ENCODE measurements around the gene EYA2. TPM values are rescaled to one million over a fixed set of nuclear protein-coding genes. Genes with fewer than 3 reads are reported as not detected.

The EYA2 gene
- total RNA-seq, 4 donors from 2014 or later, result 0.47 to 4.1 (median 2.2) TPM

DNA sequence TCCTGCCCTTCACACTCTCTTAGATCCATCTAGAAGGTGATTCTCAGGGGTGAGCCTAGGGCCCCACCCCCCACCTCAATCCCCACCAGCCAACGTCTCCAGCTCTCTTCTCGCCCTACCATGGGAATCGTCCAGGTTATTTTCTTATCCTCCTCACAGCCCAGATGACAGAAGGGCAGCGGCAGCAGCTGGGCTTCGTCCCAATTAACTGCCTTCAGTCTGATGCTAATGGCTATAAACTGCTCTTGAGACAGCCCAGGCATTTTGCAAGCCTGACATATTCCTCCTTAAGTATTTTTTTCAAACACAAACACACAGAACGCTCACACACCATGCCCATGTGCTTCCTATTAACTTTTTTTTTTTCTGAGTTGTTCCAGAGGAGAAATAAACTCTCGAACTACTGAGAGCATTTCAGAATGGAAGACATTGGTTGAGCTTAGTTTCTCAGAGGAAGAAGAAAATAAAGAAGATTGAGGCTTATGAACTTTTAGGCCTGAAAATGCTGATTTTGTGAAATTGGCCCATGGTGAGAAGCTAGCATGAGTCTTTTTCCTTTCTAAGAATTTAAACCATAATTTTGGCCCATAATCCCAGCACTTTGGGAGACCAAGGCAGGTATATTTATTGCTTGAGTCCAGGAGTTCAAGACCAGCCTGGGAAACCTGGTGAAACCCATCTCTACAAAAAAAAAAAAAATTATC is 124.6 kb downstream of the EYA2 start:
- H3K9me3 ChIP-seq, result no peaks in the 10 kb centered on the region
- H3K27me3 ChIP-seq, result no peaks in the 10 kb centered on the region
- H3K36me3 ChIP-seq, result no peaks in the 10 kb centered on the region
- peaks cover 0 to 35% (median 0%) of the 10 kb centered on the region in 3 donors for H3K4me1 ChIP-seq
- ATAC-seq, result peak; percentile 87
- WGBS, 2 donors (ENCODE audit: low coverage in 1 of 2), result 3 to 7% methylated on average over 4 to 7 of the region's 7 CpGs
- no peak overlapping the region for H3K4me3 ChIP-seq
- TF ChIP-seq POLR2AphosphoS5 (IDR thresholded peaks at IDR 0.05), result peak; percentile 90
- TF ChIP-seq EP300 (IDR thresholded peaks at IDR 0.05), result no peak
- TF ChIP-seq, protein P1, sequence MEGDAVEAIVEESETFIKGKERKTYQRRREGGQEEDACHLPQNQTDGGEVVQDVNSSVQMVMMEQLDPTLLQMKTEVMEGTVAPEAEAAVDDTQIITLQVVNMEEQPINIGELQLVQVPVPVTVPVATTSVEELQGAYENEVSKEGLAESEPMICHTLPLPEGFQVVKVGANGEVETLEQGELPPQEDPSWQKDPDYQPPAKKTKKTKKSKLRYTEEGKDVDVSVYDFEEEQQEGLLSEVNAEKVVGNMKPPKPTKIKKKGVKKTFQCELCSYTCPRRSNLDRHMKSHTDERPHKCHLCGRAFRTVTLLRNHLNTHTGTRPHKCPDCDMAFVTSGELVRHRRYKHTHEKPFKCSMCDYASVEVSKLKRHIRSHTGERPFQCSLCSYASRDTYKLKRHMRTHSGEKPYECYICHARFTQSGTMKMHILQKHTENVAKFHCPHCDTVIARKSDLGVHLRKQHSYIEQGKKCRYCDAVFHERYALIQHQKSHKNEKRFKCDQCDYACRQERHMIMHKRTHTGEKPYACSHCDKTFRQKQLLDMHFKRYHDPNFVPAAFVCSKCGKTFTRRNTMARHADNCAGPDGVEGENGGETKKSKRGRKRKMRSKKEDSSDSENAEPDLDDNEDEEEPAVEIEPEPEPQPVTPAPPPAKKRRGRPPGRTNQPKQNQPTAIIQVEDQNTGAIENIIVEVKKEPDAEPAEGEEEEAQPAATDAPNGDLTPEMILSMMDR (IDR thresholded peaks at IDR 0.05), result no peak
- TF ChIP-seq POLR2A (IDR thresholded peaks at IDR 0.05), result no peak
- H3K27ac ChIP-seq, result peak overlapping the region in 1 of 4 donors; percentile 44

- H3K4me1 ChIP-seq, result peaks cover 0 to 44% (median 0%) of the 10 kb centered on the region in 3 donors
- H3K9me3 ChIP-seq, result no peaks in the 10 kb centered on the region
- no peaks in the 10 kb centered on the region for H3K27me3 ChIP-seq
- no peak overlapping the region for H3K27ac ChIP-seq
- no peak overlapping the region for H3K4me3 ChIP-seq
- 58 to 60% methylated on average over 1 to 2 of the region's 2 CpGs for WGBS, 2 donors (ENCODE audit: low coverage in 1 of 2)
- no peaks in the 10 kb centered on the region for H3K36me3 ChIP-seq
- TF ChIP-seq, protein P1 (IDR thresholded peaks at IDR 0.05), result no peak
- TF ChIP-seq POLR2A (IDR thresholded peaks at IDR 0.05) (no peak), EP300 (IDR thresholded peaks at IDR 0.05) (no peak), POLR2AphosphoS5 (IDR thresholded peaks at IDR 0.05) (no peak)
- ATAC-seq, result no peak
Observed at GRCh38 chr20:47020231-47020630, 125.6 kb downstream of the EYA2 start.

DNA sequence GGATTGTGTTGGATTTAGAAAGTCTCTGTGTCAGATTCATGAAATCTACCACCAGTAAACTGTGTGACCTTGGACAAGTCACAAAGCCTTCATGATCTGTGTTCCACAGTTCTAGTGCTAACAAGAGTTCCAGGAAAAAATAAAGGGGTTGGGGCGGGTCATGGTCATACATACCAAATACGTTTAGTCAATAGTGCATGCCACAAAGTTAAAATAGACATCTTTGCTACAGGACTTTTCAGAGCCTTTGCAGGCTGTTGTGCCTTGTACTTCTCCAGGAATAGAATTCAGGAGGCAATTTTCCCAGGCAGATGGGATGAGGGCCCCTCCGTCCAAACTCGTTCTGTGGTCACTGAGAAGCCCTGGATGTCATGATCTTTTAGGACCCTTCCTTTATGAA is 127.2 kb downstream of the EYA2 start:
- no peak for TF ChIP-seq POLR2AphosphoS5 (IDR thresholded peaks at IDR 0.05)
- TF ChIP-seq EP300 (IDR thresholded peaks at IDR 0.05), result no peak
- TF ChIP-seq POLR2A (IDR thresholded peaks at IDR 0.05), result no peak
- TF ChIP-seq, protein P1 (IDR thresholded peaks at IDR 0.05), result no peak
- WGBS, 2 donors (ENCODE audit: low coverage in 1 of 2), result 77 to 88% methylated on average over 4 of the region's 4 CpGs
- Histone ChIP-seq H3K36me3 (no peaks in the 10 kb centered on the region), H3K27me3 (no peaks in the 10 kb centered on the region), H3K9me3 (no peaks in the 10 kb centered on the region), H3K4me1 (peaks cover 0 to 46% (median 0%) of the 10 kb centered on the region in 3 donors), H3K27ac (no peak overlapping the region), H3K4me3 (no peak overlapping the region)
- no peak for ATAC-seq

- H3K27me3 ChIP-seq, result no peaks in the 10 kb centered on the region
- no peak overlapping the region for H3K4me3 ChIP-seq
- TF ChIP-seq POLR2AphosphoS5 (IDR thresholded peaks at IDR 0.05), result no peak
- no peak for TF ChIP-seq EP300 (IDR thresholded peaks at IDR 0.05)
- TF ChIP-seq POLR2A (IDR thresholded peaks at IDR 0.05), result no peak
- TF ChIP-seq, protein P1 (IDR thresholded peaks at IDR 0.05), result no peak
- 55 to 66% methylated on average over 3 of the region's 3 CpGs for WGBS, 2 donors (ENCODE audit: low coverage in 1 of 2)
- no peak overlapping the region for H3K27ac ChIP-seq
- peaks cover 0 to 14% (median 0%) of the 10 kb centered on the region in 3 donors for H3K9me3 ChIP-seq
- H3K36me3 ChIP-seq, result no peaks in the 10 kb centered on the region
- H3K4me1 ChIP-seq, result peaks cover 0 to 31% (median 0%) of the 10 kb centered on the region in 3 donors
- no peak for ATAC-seq
Observed at GRCh38 chr20:47024461-47024937, 129.9 kb downstream of the EYA2 start.

DNA sequence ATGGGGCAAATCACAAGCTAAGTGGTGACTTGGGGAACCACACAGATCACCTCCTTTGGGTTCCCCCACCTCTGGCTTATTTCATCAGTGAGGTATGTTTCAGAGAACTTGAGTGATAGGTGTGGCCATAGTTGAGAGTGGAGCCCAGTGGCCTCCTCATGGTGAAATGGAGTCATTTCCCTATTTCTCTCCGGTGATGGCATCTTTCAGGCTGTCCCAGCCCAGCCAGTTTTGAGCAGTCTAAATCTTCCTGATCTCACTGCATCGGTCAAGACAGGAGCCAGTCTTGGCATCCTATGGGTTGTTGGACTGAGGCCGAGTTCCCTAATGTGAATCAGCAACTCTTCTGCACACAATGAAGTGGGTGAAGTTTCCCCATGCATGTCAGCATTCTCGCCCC is 132.4 kb downstream of the EYA2 start:
- WGBS, 2 donors (ENCODE audit: low coverage in 1 of 2), result 79% methylated on average over 4 of the region's 4 CpGs; no CpG with 5 or more reads in 1 of the 2 donors
- no peaks in the 10 kb centered on the region for H3K27me3 ChIP-seq
- H3K36me3 ChIP-seq, result no peaks in the 10 kb centered on the region
- ATAC-seq, result no peak
- no peak overlapping the region for H3K27ac ChIP-seq
- peaks cover 0 to 36% (median 0%) of the 10 kb centered on the region in 3 donors for H3K4me1 ChIP-seq
- no peak overlapping the region for H3K4me3 ChIP-seq
- peaks cover 0 to 14% (median 0%) of the 10 kb centered on the region in 3 donors for H3K9me3 ChIP-seq
- TF ChIP-seq POLR2AphosphoS5 (IDR thresholded peaks at IDR 0.05) (no peak), POLR2A (IDR thresholded peaks at IDR 0.05) (no peak), EP300 (IDR thresholded peaks at IDR 0.05) (no peak)
- TF ChIP-seq, protein P1 (IDR thresholded peaks at IDR 0.05), result no peak

All from gastroesophageal sphincter (tissue), 4 donors.